GM10248 (cell line): Measurements from ENCODE around the gene CYP4F12.

Experiments
- CTCF ChIA-PET: fragments of 300-600 bp; sonication (Branson Sonifier 250); formaldehyde crosslinking; extraction: SDS; loops from one replicate; lab custom pipeline; 2021; ENCODE audit warnings: antibody characterized with exemption; lab: Yijun Ruan, JAX
- POLR2A ChIA-PET: fragments of 350-650 bp; sonication (Branson Sonifier 250); formaldehyde crosslinking; extraction: SDS; loops from one replicate; lab custom pipeline; 2020; ENCODE audit warnings: antibody characterized with exemption; lab: Yijun Ruan, JAX
- DNase-seq: peaks from one replicate; pipeline ENCODE4 v3.0.0; 2012; ENCODE audit errors: extremely low spot score
- CTCF ChIP-seq: IDR thresholded peaks from 2 replicates; pipeline ENCODE4 v1.5.1; 2012; ENCODE audit warnings: mild to moderate bottlenecking, low read depth; ENCODE audit errors: extremely low read depth, missing control alignments, control extremely low read depth

CYP4F12 gene

GRCh38 chr19:15633082-15633835, 39.6 kb upstream of the CYP4F12 start:
- ChIA-PET CTCF (no interaction called here), POLR2A (no interaction called here)
- no peak for DNase-seq
- TF ChIP-seq CTCF: no peak

- CTCF ChIA-PET: no interaction called here
- no peak for TF ChIP-seq CTCF
- DNase-seq: no peak
- POLR2A ChIA-PET: no interaction called here
Measured at GRCh38 chr19:15634105-15634504, 38.8 kb upstream of the CYP4F12 start.

- no peak for DNase-seq
- no peak for TF ChIP-seq CTCF
- ChIA-PET POLR2A (no interaction called here), CTCF (interaction anchor here (1.0 kb wide), 2 partner anchors 10 to 11 kb away, joined by 3 read pairs; no protein-coding TSS in a partner anchor)
Measured at GRCh38 chr19:15635016-15635805, 37.7 kb upstream of the CYP4F12 start.

- TF ChIP-seq CTCF: no peak
- CTCF ChIA-PET: no interaction called here
- DNase-seq: no peak
- POLR2A ChIA-PET: no interaction called here
Measured at GRCh38 chr19:15636026-15636425, 36.9 kb upstream of the CYP4F12 start.

GRCh38 chr19:15639596-15639995, 33.3 kb upstream of the CYP4F12 start:
- TF ChIP-seq CTCF: no peak
- CTCF ChIA-PET: no interaction called here
- DNase-seq: no peak
- POLR2A ChIA-PET: no interaction called here

GRCh38 chr19:15640294-15640903, 32.5 kb upstream of the CYP4F12 start, which contains the start of gene CYP4F3:
TSS of gene CYP4F3 (plus strand) at chr19:15640897. CDS start at chr19:15641416, 519 bp downstream.
- no peak for DNase-seq
- ChIA-PET POLR2A (no interaction called here), CTCF (no interaction called here)
- no peak for TF ChIP-seq CTCF
